ENCODE data around the gene LRP1.

Gene LRP1

DNA sequence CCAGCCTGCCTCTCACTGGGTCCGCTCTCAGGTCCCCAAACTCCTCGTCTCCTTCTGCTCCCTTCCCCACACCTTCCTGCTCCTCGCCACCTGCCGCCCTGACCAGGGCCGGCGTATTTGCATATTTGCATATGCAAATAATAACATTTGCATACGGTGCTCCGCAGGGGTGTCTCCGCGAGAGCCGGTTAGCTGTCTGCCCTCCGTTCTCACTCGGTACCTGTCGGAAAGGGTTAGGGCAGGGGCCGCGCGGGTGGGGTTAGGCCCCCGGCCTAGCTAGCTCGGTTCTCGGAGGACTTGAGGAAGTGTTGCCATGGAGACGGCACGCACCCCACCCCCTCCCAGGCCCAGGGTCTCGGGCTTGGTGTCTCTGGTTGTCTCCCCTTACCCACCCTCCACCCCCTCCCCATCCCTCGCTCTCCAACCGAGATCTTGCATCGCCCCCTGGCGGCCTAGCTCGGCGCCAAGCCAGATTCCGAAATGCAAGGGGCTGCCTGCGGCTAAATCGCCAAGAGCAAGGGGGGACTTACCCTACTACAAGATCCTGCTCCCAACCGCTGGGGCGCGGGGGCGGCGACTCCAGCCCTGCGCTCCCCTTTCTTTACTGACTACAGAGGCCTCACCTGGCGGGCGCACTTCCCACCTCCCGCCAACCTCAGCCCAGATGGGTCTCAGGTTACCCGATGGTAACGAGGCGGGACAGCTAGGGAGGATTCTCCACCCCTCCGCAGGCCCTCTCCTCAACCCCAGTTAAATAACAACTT is 114.6 kb downstream of the LRP1 start:
- Histone ChIP-seq H3K36me3 (ENCODE audit: control insufficient read depth, insufficient read depth, low read length) (no peaks in the 10 kb centered on the region), H3K27ac (ENCODE audit: low read depth, low read length, severe bottlenecking) (peak overlapping the region; percentile 36), H3K9me3 (ENCODE audit: control insufficient read depth, low read length) (no peaks in the 10 kb centered on the region), H3K4me3 (ENCODE audit: extremely low read depth, insufficient read depth, low read length, poor library complexity, severe bottlenecking) (peak overlapping the region; percentile 37), H3K4me1 (ENCODE audit: control insufficient read depth, insufficient read depth, low read length, poor library complexity, severe bottlenecking) (peaks cover 11% of the 10 kb centered on the region)
- 1% methylated on average over 29 to 30 of the region's 45 CpGs for WGBS, 2 experiments (ENCODE audit: insufficient coverage in 2 of 2)

DNA sequence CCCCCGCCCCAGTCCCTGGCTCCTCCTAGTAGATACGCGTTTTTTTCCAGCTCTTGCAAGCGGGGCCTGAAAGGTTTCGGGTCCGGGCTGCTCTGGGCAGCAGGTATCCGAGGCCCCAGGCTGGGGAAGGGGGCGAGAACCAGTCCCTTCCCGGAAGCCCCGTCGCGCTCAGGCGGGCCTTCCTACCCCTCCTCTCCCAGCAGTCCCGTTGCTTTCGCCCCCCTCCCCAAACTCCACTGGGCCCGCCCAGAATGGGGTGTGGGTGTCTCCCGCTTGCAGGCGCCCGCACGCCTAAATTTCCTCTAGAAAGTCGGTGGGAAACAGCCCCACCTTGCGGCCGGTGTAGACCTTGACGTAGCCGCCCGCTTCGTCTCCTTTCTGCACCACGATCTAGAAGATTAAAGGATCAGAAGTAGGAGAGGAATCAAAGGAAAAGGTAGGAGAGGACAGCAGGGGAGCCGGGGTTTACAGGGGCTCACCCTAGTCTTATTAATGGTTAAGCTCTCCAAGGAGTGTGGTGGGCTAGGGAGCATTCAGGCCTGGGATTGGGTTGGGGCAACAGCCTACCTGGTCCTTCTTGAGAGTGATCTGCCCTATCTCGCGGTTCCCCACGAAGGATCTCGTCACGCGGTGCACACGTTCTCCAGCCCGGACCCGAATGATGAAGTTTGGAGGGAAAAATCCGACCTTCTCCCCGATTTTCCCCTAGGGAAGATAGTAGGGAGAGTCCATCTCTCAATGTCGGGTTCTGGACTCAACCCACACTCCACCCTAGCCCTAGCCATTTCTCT is 115.4 kb downstream of the LRP1 start:
- 21 to 31% methylated on average over 13 to 31 of the region's 41 CpGs for WGBS, 2 experiments (ENCODE audit: insufficient coverage in 2 of 2)
- Histone ChIP-seq H3K4me1 (ENCODE audit: control insufficient read depth, insufficient read depth, low read length, poor library complexity, severe bottlenecking) (peaks cover 11% of the 10 kb centered on the region), H3K9me3 (ENCODE audit: control insufficient read depth, low read length) (no peaks in the 10 kb centered on the region), H3K4me3 (ENCODE audit: extremely low read depth, insufficient read depth, low read length, poor library complexity, severe bottlenecking) (peak overlapping the region; percentile 37), H3K27ac (ENCODE audit: low read depth, low read length, severe bottlenecking) (peak overlapping the region; percentile 36), H3K36me3 (ENCODE audit: control insufficient read depth, insufficient read depth, low read length) (no peaks in the 10 kb centered on the region)

DNA sequence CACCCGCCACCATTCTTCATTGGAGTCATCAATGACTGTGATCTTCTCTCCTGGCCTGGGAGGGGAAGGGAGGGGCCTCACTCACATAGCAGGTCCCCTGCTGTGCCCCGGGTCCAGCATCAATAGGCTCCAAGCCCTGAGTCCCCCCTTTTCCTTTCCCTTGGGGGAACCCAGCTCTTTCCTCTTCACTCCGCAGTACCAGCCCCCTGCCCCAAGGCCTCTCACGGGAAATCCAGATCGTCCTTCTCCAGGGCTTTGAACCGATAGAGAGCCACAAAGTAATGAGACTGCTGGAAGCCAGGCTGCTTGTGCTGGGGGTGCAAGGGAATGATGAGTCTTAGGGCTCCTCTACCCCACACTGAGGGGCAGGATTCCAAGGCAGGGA is 116.0 kb downstream of the LRP1 start:
- peaks cover 11% of the 10 kb centered on the region for H3K4me1 ChIP-seq (ENCODE audit: control insufficient read depth, insufficient read depth, low read length, poor library complexity, severe bottlenecking)
- WGBS, 2 experiments (ENCODE audit: insufficient coverage in 2 of 2), result 93 to 100% methylated on average over 1 to 3 of the region's 6 CpGs
- H3K9me3 ChIP-seq (ENCODE audit: control insufficient read depth, low read length), result no peaks in the 10 kb centered on the region
- H3K4me3 ChIP-seq (ENCODE audit: extremely low read depth, insufficient read depth, low read length, poor library complexity, severe bottlenecking), result no peak overlapping the region
- H3K36me3 ChIP-seq (ENCODE audit: control insufficient read depth, insufficient read depth, low read length), result no peaks in the 10 kb centered on the region
- H3K27ac ChIP-seq (ENCODE audit: low read depth, low read length, severe bottlenecking), result no peak overlapping the region

DNA sequence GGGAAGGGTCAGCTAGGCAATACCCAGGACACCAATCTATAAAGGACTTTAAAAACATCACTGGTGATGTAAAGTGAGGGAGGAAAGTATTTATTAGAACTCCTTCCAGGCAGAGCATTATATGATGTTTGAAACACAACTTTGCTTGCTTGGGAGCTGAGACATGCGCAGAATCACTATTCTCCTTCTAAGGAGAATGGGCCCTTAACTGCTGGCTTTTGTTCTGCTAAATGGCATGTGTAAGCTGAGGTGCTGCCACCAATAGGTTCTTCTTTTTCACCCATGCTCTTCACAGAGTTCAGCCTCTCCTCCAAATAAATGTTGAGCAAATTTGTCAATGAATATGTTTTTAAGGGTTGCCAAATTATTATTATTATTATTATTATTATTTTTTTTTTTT is 118.8 kb downstream of the LRP1 start:
- Histone ChIP-seq H3K4me3 (ENCODE audit: extremely low read depth, insufficient read depth, low read length, poor library complexity, severe bottlenecking) (no peak overlapping the region), H3K9me3 (ENCODE audit: control insufficient read depth, low read length) (no peaks in the 10 kb centered on the region), H3K27ac (ENCODE audit: low read depth, low read length, severe bottlenecking) (no peak overlapping the region), H3K4me1 (ENCODE audit: control insufficient read depth, insufficient read depth, low read length, poor library complexity, severe bottlenecking) (peaks cover 3% of the 10 kb centered on the region), H3K36me3 (ENCODE audit: control insufficient read depth, insufficient read depth, low read length) (no peaks in the 10 kb centered on the region)
- WGBS, 2 experiments (ENCODE audit: insufficient coverage in 2 of 2), result 71% methylated on average over 1 of the region's 1 CpG; no CpG with 5 or more reads in 1 of the 2 experiments

DNA sequence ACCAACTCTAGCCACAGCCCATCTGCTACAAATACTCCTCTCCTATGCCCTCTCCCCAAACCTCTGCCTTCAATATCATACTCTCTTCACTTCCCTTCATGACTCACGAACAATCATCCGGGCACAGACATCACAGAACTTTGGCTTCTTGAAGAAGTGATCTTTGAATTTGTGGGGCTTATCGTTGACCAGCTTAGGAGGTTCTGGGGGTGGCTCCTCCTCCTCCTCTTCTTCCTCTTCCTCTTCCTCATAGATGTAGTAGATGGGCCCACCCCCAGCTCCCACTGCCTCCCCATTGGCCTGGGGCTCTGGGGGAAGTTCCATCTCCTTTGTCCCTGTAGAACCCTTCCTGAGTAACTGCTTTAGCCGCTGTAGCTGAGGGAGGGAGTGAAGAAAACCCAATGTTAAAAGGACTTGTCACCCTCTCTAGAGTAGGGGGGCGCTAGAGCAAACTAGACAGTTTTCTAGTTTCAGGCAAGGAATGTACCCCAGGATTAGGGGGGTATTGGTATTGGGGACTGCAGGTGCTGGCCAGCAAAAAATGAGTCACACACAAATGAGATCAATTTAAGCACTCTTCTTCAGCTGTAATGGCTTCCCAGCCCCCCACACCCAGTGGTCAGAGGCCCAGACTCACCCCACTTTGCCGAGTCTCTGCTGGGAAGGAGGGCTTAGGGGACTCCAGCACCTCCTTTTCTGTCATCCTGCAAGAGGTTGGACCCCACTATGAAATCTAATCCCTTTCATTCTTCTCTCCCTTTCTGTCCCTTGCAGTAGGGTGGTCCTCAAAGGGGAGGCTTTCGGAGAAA is 120.9 kb downstream of the LRP1 start:
- H3K4me1 ChIP-seq (ENCODE audit: control insufficient read depth, insufficient read depth, low read length, poor library complexity, severe bottlenecking), result peaks cover 3% of the 10 kb centered on the region
- 83 to 100% methylated on average over 1 to 3 of the region's 7 CpGs for WGBS, 2 experiments (ENCODE audit: insufficient coverage in 2 of 2)
- no peak overlapping the region for H3K4me3 ChIP-seq (ENCODE audit: extremely low read depth, insufficient read depth, low read length, poor library complexity, severe bottlenecking)
- no peak overlapping the region for H3K27ac ChIP-seq (ENCODE audit: low read depth, low read length, severe bottlenecking)
- peaks cover 3% of the 10 kb centered on the region for H3K36me3 ChIP-seq (ENCODE audit: control insufficient read depth, insufficient read depth, low read length)
- no peaks in the 10 kb centered on the region for H3K9me3 ChIP-seq (ENCODE audit: control insufficient read depth, low read length)

DNA sequence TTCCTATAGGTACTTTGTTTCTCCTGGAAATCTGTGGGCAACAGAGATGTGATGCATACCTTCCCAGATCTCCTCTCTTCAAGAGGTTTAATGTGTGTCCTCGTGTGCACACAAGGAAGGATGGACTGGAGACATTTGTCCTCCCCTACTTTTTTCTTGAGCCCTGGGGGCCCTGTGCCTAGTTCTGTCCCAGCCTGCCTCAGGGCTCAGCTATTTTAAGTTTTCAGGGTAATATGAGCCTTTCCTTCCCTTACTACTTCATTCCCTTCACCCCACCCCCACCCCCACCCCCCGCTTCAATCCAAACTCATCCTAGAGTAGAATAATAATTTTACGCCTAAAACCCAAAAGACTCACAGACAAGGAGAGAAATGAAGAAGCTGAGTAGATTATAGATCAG is 122.3 kb downstream of the LRP1 start:
- WGBS, 2 experiments (ENCODE audit: insufficient coverage in 2 of 2), result 100% methylated on average over 1 of the region's 3 CpGs
- H3K4me1 ChIP-seq (ENCODE audit: control insufficient read depth, insufficient read depth, low read length, poor library complexity, severe bottlenecking), result peaks cover 6% of the 10 kb centered on the region
- peaks cover 3% of the 10 kb centered on the region for H3K36me3 ChIP-seq (ENCODE audit: control insufficient read depth, insufficient read depth, low read length)
- no peak overlapping the region for H3K4me3 ChIP-seq (ENCODE audit: extremely low read depth, insufficient read depth, low read length, poor library complexity, severe bottlenecking)
- no peaks in the 10 kb centered on the region for H3K9me3 ChIP-seq (ENCODE audit: control insufficient read depth, low read length)
- no peak overlapping the region for H3K27ac ChIP-seq (ENCODE audit: low read depth, low read length, severe bottlenecking)

DNA sequence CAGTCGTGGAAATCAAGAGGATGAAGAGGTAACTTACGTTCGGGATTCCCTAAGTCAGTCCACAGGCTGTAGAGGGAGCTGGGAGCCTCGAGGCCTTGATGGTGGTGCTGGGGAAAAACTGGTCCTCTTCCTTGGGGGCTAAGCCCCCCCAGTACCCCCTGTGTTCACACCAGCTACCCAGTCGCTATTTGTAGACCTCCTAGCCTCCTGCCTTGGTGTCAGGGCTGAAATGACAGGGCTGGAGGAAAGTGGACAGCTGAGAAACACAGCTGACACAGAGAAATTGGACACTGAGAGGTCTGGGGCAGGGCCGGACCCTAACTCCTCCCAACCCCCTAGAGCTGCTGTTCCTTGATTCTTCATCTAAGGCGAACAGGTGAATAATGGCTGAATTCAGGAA is 122.7 kb downstream of the LRP1 start, which contains the start of gene STAC3:
Gene STAC3 (minus strand): TSS at position 232 of the 400 bp plus-strand sequence. CDS start 1,551 bp downstream, outside the sequence.
- WGBS, 2 experiments (ENCODE audit: insufficient coverage in 2 of 2), result 30 to 72% methylated on average over 3 to 4 of the region's 7 CpGs
- no peak within 1 kb of the TSS for H3K4me3 ChIP-seq (ENCODE audit: extremely low read depth, insufficient read depth, low read length, poor library complexity, severe bottlenecking)
- H3K36me3 ChIP-seq (ENCODE audit: control insufficient read depth, insufficient read depth, low read length), result peaks cover 7% of the 10 kb centered on the region
- H3K27ac ChIP-seq (ENCODE audit: low read depth, low read length, severe bottlenecking), result no peak within 1 kb of the TSS
- no peaks in the 10 kb centered on the region for H3K9me3 ChIP-seq (ENCODE audit: control insufficient read depth, low read length)
- H3K4me1 ChIP-seq (ENCODE audit: control insufficient read depth, insufficient read depth, low read length, poor library complexity, severe bottlenecking), result peaks cover 9% of the 10 kb centered on the region

DNA sequence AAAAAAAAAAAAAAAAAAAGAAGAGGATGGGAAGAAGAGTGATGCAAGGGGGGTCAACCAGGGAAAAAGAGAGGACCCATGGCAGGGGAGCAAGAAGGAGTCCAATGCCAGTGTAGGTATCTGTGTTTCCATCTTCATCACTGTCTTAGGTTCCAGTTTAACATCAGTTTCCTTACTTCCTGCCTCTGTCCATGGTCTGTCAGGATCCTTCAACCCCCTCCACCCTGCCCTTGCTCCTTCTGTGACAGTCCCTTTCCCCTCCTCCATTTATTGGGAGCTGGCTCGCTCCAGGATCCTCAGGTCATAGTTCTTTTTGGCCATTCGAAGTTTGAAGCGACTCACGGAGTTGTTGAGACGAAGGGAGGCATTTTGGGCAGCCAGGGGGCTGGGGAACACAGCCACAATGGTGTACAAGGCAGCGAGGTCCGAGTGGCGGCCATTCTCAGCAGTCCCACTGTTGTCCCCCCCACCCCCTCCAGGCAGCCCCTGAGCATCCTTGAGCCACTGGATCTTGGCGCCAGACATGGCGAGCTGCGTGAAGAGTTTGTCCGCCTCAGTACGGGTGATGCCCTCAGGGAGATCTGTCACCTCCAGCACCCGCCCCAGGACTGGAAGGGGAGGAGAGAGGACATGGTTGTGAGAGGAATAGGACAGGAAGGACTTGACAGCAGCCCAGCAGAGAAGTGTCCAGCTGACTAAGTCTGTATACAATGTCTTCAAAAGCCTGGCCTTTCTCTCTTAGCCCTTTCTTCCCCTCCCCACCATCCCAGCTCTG is 126.4 kb downstream of the LRP1 start:
- peaks cover 33% of the 10 kb centered on the region for H3K36me3 ChIP-seq (ENCODE audit: control insufficient read depth, insufficient read depth, low read length)
- WGBS, 2 experiments (ENCODE audit: insufficient coverage in 2 of 2), result 88 to 92% methylated on average over 11 of the region's 14 CpGs
- H3K4me1 ChIP-seq (ENCODE audit: control insufficient read depth, insufficient read depth, low read length, poor library complexity, severe bottlenecking), result peaks cover 9% of the 10 kb centered on the region
- H3K4me3 ChIP-seq (ENCODE audit: extremely low read depth, insufficient read depth, low read length, poor library complexity, severe bottlenecking), result no peak overlapping the region
- no peak overlapping the region for H3K27ac ChIP-seq (ENCODE audit: low read depth, low read length, severe bottlenecking)
- H3K9me3 ChIP-seq (ENCODE audit: control insufficient read depth, low read length), result no peaks in the 10 kb centered on the region

DNA sequence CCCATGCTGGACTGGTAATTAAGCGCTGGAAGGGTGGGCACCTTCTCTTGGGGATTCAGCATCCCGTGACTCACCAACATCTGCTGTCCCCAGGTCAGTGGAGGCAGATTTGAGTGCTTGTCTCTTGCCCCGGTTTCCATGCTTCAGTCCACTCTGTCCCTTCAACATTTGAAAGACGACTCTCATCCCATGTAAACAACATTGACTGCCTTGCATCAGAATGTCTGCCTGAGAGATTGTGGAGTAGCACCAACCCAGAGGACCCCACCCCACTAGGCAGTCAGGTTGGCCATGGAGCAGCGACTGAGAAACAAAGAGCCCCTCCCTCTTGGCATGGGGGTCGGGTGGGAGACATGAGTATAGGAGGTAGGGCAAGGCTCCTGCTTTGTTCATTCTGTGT is 127.6 kb downstream of the LRP1 start:
- H3K36me3 ChIP-seq (ENCODE audit: control insufficient read depth, insufficient read depth, low read length), result peaks cover 33% of the 10 kb centered on the region
- no peak overlapping the region for H3K4me3 ChIP-seq (ENCODE audit: extremely low read depth, insufficient read depth, low read length, poor library complexity, severe bottlenecking)
- H3K4me1 ChIP-seq (ENCODE audit: control insufficient read depth, insufficient read depth, low read length, poor library complexity, severe bottlenecking), result peaks cover 7% of the 10 kb centered on the region
- H3K27ac ChIP-seq (ENCODE audit: low read depth, low read length, severe bottlenecking), result no peak overlapping the region
- no peaks in the 10 kb centered on the region for H3K9me3 ChIP-seq (ENCODE audit: control insufficient read depth, low read length)
- WGBS, 2 experiments (ENCODE audit: insufficient coverage in 2 of 2), result 96 to 100% methylated on average over 4 of the region's 6 CpGs

All from mesodermal cell (in vitro differentiated cells).